HL-60 (cell line): Measurements from ENCODE around the gene GM2A.

Source experiments
- DNase-seq, 2 experiments: peaks; one replicate each; pipeline ENCODE4 v3.0.0-alpha.2; 2010 to 2020; ENCODE audit warnings: low read depth in 1 of 2, low spot score in 1 of 2
- H3K27ac ChIP-seq: fragments of 250-450 bp; sonication (Bioruptor Pico); replicated peaks from 2 replicates; pipeline ENCODE4 v1.5.1; 2020; ENCODE audit warnings: mild to moderate bottlenecking, moderate library complexity
- H3K27me3 ChIP-seq: fragments of 250-450 bp; sonication (Bioruptor Pico); 2 replicates; pipeline ENCODE4 v1.5.1; 2021; ENCODE audit warnings: mild to moderate bottlenecking, moderate library complexity; ENCODE audit not compliant: insufficient read depth, poor library complexity, severe bottlenecking
- H3K4me3 ChIP-seq: replicated peaks from 2 replicates; pipeline ENCODE4 v1.5.1; 2011; ENCODE audit warnings: mild to moderate bottlenecking, control low read depth, low read length; ENCODE audit not compliant: insufficient read depth
- CTCF ChIP-seq: IDR thresholded peaks from one replicate; pipeline ENCODE4 v1.5.1; 2011; ENCODE audit warnings: low read length, control low read depth, inconsistent platforms; ENCODE audit not compliant: insufficient read depth
- GABPA ChIP-seq: IDR thresholded peaks from 2 replicates; pipeline ENCODE4 v1.6.1; 2012; ENCODE audit warnings: low read depth
- POLR2AphosphoS5 ChIP-seq: IDR thresholded peaks from 2 replicates; pipeline ENCODE4 v1.6.1; 2012; ENCODE audit warnings: low read depth
- REST ChIP-seq: IDR thresholded peaks from 2 replicates; pipeline ENCODE4 v1.6.1; 2012; ENCODE audit warnings: low read depth; ENCODE audit not compliant: insufficient replicate concordance
- SPI1 ChIP-seq: IDR thresholded peaks from 2 replicates; pipeline ENCODE4 v1.6.1; 2012; ENCODE audit warnings: low read depth, mild to moderate bottlenecking, borderline replicate concordance

The GM2A gene

GRCh38 chr5:151288180-151288579 lies 35.2 kb downstream of the GM2A start:
- DNase-seq: no peak
- H3K27me3 ChIP-seq: no peaks in the 10 kb centered on the region
- H3K4me3 ChIP-seq: no peak overlapping the region
- no peak for TF ChIP-seq CTCF
- no peak for TF ChIP-seq SPI1
- no peak for TF ChIP-seq REST
- TF ChIP-seq POLR2AphosphoS5: no peak
- TF ChIP-seq GABPA: no peak
- H3K27ac ChIP-seq: no peak overlapping the region

GRCh38 chr5:151293624-151294023 lies 40.6 kb downstream of the GM2A start:
- no peak overlapping the region for H3K27ac ChIP-seq
- no peaks in the 10 kb centered on the region for H3K27me3 ChIP-seq
- DNase-seq: no peak
- H3K4me3 ChIP-seq: no peak overlapping the region
- TF ChIP-seq POLR2AphosphoS5: no peak
- TF ChIP-seq GABPA: no peak
- TF ChIP-seq SPI1: no peak
- TF ChIP-seq CTCF: no peak
- TF ChIP-seq REST: no peak

GRCh38 chr5:151295138-151295537 lies 42.2 kb downstream of the GM2A start:
- no peak for TF ChIP-seq REST
- TF ChIP-seq CTCF: no peak
- no peak for TF ChIP-seq SPI1
- no peak for TF ChIP-seq POLR2AphosphoS5
- no peak for TF ChIP-seq GABPA
- no peak overlapping the region for H3K4me3 ChIP-seq
- peak; percentile 63 to 64 for DNase-seq
- no peaks in the 10 kb centered on the region for H3K27me3 ChIP-seq
- H3K27ac ChIP-seq: peak overlapping the region; percentile 5; the same call in 1 of the 2 replicates
